Fibroblast of mammary gland (primary cell): ENCODE measurements around the gene MEF2C.

Experiments
- DNase-seq: peaks from one replicate; pipeline ENCODE4 v3.0.0-alpha.2; 2010; ENCODE audit warnings: low read depth
- H3K4me3 ChIP-seq: 2 replicates; pipeline ENCODE4 v1.5.1; 2011; ENCODE audit warnings: low read depth, mild to moderate bottlenecking, low read length, moderate library complexity; ENCODE audit not compliant: control insufficient read depth
- CTCF ChIP-seq: conservative IDR thresholded peaks from 2 replicates; pipeline ENCODE4 v1.5.1; 2011; ENCODE audit warnings: low read depth, low read length, inconsistent platforms; ENCODE audit not compliant: control insufficient read depth, insufficient read depth

Gene MEF2C

GRCh38 chr5:88718736-88719135, 164.2 kb downstream of the MEF2C start:
- no peak overlapping the region for H3K4me3 ChIP-seq
- DNase-seq = no peak
- TF ChIP-seq CTCF = no peak

- H3K4me3 ChIP-seq = no peak overlapping the region
- no peak for TF ChIP-seq CTCF
- no peak for DNase-seq
Measured at GRCh38 chr5:88716101-88716500, 166.9 kb downstream of the MEF2C start.

DNA sequence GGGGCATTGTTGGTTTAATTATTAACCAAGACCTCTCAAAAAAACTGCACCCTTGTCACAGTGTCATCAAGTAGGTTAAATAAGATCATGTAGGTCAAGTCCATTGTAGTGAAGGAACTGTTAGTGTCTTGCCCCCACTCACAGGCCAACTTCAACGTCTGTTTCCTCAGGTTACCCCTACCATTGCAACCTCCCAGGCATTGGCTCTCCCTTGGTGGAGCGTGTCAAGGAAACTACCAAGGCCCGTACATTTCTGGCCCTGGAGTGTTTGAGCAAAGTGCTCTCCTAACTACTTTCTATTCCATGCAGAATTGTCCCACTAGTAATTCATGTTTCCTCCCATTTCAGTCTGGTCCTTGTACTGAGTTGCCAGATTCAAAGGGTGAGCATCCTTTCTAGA, 167.5 kb downstream of the MEF2C start:
- TF ChIP-seq CTCF = no peak
- no peak for DNase-seq
- H3K4me3 ChIP-seq = no peak overlapping the region

DNA sequence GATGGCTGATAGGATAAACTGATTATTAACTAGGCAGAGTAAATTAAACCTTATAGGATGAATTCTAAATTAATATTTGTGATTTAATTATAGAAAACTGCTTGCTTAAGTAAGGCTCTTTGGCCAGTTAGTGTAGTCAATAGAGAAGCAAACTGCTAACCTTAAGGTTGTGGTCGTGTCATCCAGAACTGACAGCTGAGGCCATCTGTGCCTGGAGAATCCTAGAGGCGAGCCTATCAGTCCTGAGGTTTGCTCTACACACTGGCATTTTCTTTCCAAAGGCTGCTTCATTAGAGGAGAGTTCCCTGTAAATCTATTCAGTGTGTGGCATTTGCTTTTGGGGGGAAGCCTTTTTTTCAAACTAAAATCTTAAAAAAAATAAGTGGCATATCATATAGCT, 169.2 kb downstream of the MEF2C start:
- no peak for TF ChIP-seq CTCF
- H3K4me3 ChIP-seq = no peak overlapping the region
- DNase-seq = no peak

DNA sequence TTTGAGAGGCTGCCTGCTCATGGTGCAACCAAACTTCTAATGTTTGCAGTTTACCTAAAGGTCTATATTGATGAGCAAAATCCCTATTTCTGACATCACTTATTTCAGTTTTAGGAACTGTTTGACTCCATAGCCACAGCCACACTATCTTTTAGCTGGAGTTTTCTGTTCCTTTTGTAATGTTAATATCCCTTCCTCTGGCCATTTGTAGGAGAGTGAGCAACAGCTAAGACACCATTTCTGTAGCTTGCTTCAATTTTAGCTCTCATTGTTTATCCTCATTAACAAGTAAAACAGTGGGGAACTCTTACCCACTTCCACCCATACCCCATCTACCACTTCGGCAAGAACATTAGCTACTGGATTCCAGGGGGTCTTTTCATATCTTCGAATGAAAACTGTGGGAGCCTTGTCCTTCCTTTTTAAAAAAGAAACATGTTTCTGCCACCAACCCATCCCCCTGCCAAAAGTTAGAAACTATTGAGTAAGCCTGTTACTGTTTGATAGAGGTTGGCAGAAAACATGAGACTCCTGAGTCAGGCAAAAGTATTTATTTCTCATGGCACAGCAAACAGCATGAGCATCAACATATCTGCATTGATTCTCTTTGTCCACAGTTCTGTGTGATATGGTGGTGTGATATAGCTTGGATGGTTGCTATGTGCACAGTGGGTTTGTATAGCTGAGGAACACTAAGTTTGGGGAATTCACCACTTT, 174.1 kb downstream of the MEF2C start:
- DNase-seq = no peak
- no peak for TF ChIP-seq CTCF

DNA sequence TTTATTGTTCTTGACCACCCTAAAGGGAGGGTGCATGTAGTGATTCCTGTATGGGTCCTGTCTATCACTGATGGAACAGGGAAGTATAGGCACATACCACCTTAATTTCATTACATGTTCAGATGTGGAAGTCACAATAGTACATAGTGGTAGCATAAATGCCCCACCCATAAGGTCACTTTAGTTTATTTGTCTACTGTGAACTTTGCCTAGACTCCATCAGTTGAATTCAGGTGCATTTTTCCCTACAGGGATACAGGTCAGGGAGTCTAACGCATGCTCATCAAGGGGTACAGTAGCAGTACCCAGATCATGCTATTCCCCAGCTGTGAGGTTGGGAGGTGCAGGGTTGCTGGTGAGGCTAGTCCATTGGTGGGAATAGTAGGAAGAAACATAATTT, 175.0 kb downstream of the MEF2C start:
- no peak for TF ChIP-seq CTCF
- no peak for DNase-seq
- no peak overlapping the region for H3K4me3 ChIP-seq

More for the DNA sequence above, 174.1 kb downstream of the MEF2C start:
- no peak overlapping the region for H3K4me3 ChIP-seq
